ENCODE data around the gene STOX2. TPM values are rescaled to one million over a fixed set of nuclear protein-coding genes. Genes with fewer than 3 reads are reported as not detected.

The STOX2 gene
- polyA plus RNA-seq, 4 donors: 0.27 to 2.7 (median 2.0) TPM; not detected in 1

GRCh38 chr4:183968931-183969330 lies 63.8 kb downstream of the STOX2 start:
- no peak overlapping the region for H3K4me3 ChIP-seq (ENCODE audit: low read depth in 1 of 3, low read length in 3 of 3)
- DNase-seq (no peak), FAIRE-seq (no peak)
- H3K27me3 ChIP-seq (ENCODE audit: control insufficient read depth in 3 of 3, insufficient read depth in 3 of 3, low read length in 3 of 3): peaks cover 0 to 3% (median 0%) of the 10 kb centered on the region in 3 donors
- no peaks in the 10 kb centered on the region for H3K4me1 ChIP-seq (ENCODE audit: control insufficient read depth in 3 of 3, insufficient read depth in 2 of 3, low read depth in 1 of 3, low read length in 2 of 3)
- H3K36me3 ChIP-seq (ENCODE audit: control insufficient read depth in 3 of 3, insufficient read depth in 2 of 3, low read depth in 1 of 3, low read length in 3 of 3): no peaks in the 10 kb centered on the region
- H3K9me3 ChIP-seq (ENCODE audit: control insufficient read depth in 2 of 2, insufficient read depth in 1 of 2, low read depth in 1 of 2, low read length in 1 of 2): no peaks in the 10 kb centered on the region
- H3K27ac ChIP-seq (ENCODE audit: low read depth in 1 of 3, low read length in 2 of 3): no peak overlapping the region
- 72 to 83% (median 82%) methylated on average over 5 of the region's 5 CpGs for whole genome bisulfite sequencing, 3 donors

- no peak for FAIRE-seq
Observed at GRCh38 chr4:183969596-183969995, 64.5 kb downstream of the STOX2 start.

GRCh38 chr4:183971929-183972490 lies 66.9 kb downstream of the STOX2 start:
- WGBS, 3 donors: 61 to 80% (median 70%) methylated on average over 9 of the region's 9 CpGs
- DNase-seq (peak in 1 of 2 donors; percentile 18), FAIRE-seq (no peak)
- Histone ChIP-seq H3K4me3 (ENCODE audit: low read depth in 1 of 3, low read length in 3 of 3) (no peak overlapping the region), H3K27ac (ENCODE audit: low read depth in 1 of 3, low read length in 2 of 3) (no peak overlapping the region), H3K36me3 (ENCODE audit: control insufficient read depth in 3 of 3, insufficient read depth in 2 of 3, low read depth in 1 of 3, low read length in 3 of 3) (no peaks in the 10 kb centered on the region), H3K9me3 (ENCODE audit: control insufficient read depth in 2 of 2, insufficient read depth in 1 of 2, low read depth in 1 of 2, low read length in 1 of 2) (no peaks in the 10 kb centered on the region), H3K4me1 (ENCODE audit: control insufficient read depth in 3 of 3, insufficient read depth in 2 of 3, low read depth in 1 of 3, low read length in 2 of 3) (no peaks in the 10 kb centered on the region), H3K27me3 (ENCODE audit: control insufficient read depth in 3 of 3, insufficient read depth in 3 of 3, low read length in 3 of 3) (no peaks in the 10 kb centered on the region)

More at GRCh38 chr4:183969596-183969995, 64.5 kb downstream of the STOX2 start:
- no peaks in the 10 kb centered on the region for H3K36me3 ChIP-seq (ENCODE audit: control insufficient read depth in 3 of 3, insufficient read depth in 2 of 3, low read depth in 1 of 3, low read length in 3 of 3)
- H3K27me3 ChIP-seq (ENCODE audit: control insufficient read depth in 3 of 3, insufficient read depth in 3 of 3, low read length in 3 of 3): peaks cover 0 to 3% (median 0%) of the 10 kb centered on the region in 3 donors
- H3K4me3 ChIP-seq (ENCODE audit: low read depth in 1 of 3, low read length in 3 of 3): no peak overlapping the region
- H3K4me1 ChIP-seq (ENCODE audit: control insufficient read depth in 3 of 3, insufficient read depth in 2 of 3, low read depth in 1 of 3, low read length in 2 of 3): no peaks in the 10 kb centered on the region
- 68 to 87% (median 78%) methylated on average over 4 of the region's 4 CpGs for WGBS, 3 donors
- H3K27ac ChIP-seq (ENCODE audit: low read depth in 1 of 3, low read length in 2 of 3): no peak overlapping the region
- no peaks in the 10 kb centered on the region for H3K9me3 ChIP-seq (ENCODE audit: control insufficient read depth in 2 of 2, insufficient read depth in 1 of 2, low read depth in 1 of 2, low read length in 1 of 2)
- no peak for DNase-seq

- Histone ChIP-seq H3K27ac (ENCODE audit: low read depth in 1 of 3, low read length in 2 of 3) (no peak overlapping the region), H3K4me3 (ENCODE audit: low read depth in 1 of 3, low read length in 3 of 3) (no peak overlapping the region), H3K4me1 (ENCODE audit: control insufficient read depth in 3 of 3, insufficient read depth in 2 of 3, low read depth in 1 of 3, low read length in 2 of 3) (no peaks in the 10 kb centered on the region), H3K9me3 (ENCODE audit: control insufficient read depth in 2 of 2, insufficient read depth in 1 of 2, low read depth in 1 of 2, low read length in 1 of 2) (no peaks in the 10 kb centered on the region), H3K36me3 (ENCODE audit: control insufficient read depth in 3 of 3, insufficient read depth in 2 of 3, low read depth in 1 of 3, low read length in 3 of 3) (no peaks in the 10 kb centered on the region), H3K27me3 (ENCODE audit: control insufficient read depth in 3 of 3, insufficient read depth in 3 of 3, low read length in 3 of 3) (no peaks in the 10 kb centered on the region)
- FAIRE-seq (no peak), DNase-seq (no peak)
Observed at GRCh38 chr4:183977707-183978106, 72.6 kb downstream of the STOX2 start.

GRCh38 chr4:183984566-183984965 lies 79.5 kb downstream of the STOX2 start:
- Histone ChIP-seq H3K4me3 (ENCODE audit: low read depth in 1 of 3, low read length in 3 of 3) (no peak overlapping the region), H3K27me3 (ENCODE audit: control insufficient read depth in 3 of 3, insufficient read depth in 3 of 3, low read length in 3 of 3) (no peaks in the 10 kb centered on the region), H3K27ac (ENCODE audit: low read depth in 1 of 3, low read length in 2 of 3) (no peak overlapping the region), H3K36me3 (ENCODE audit: control insufficient read depth in 3 of 3, insufficient read depth in 2 of 3, low read depth in 1 of 3, low read length in 3 of 3) (no peaks in the 10 kb centered on the region), H3K4me1 (ENCODE audit: control insufficient read depth in 3 of 3, insufficient read depth in 2 of 3, low read depth in 1 of 3, low read length in 2 of 3) (no peaks in the 10 kb centered on the region), H3K9me3 (ENCODE audit: control insufficient read depth in 2 of 2, insufficient read depth in 1 of 2, low read depth in 1 of 2, low read length in 1 of 2) (no peaks in the 10 kb centered on the region)
- FAIRE-seq (no peak), DNase-seq (no peak)
- 90 to 94% (median 93%) methylated on average over 13 of the region's 13 CpGs for WGBS, 3 donors

- no peak overlapping the region for H3K4me3 ChIP-seq (ENCODE audit: low read depth in 1 of 3, low read length in 3 of 3)
- no peak overlapping the region for H3K27ac ChIP-seq (ENCODE audit: low read depth in 1 of 3, low read length in 2 of 3)
- H3K27me3 ChIP-seq (ENCODE audit: control insufficient read depth in 3 of 3, insufficient read depth in 3 of 3, low read length in 3 of 3): no peaks in the 10 kb centered on the region
- FAIRE-seq: no peak
- no peak for DNase-seq
- no peaks in the 10 kb centered on the region for H3K4me1 ChIP-seq (ENCODE audit: control insufficient read depth in 3 of 3, insufficient read depth in 2 of 3, low read depth in 1 of 3, low read length in 2 of 3)
- 85 to 89% (median 86%) methylated on average over 7 of the region's 7 CpGs for WGBS, 3 donors
- H3K9me3 ChIP-seq (ENCODE audit: control insufficient read depth in 2 of 2, insufficient read depth in 1 of 2, low read depth in 1 of 2, low read length in 1 of 2): no peaks in the 10 kb centered on the region
- H3K36me3 ChIP-seq (ENCODE audit: control insufficient read depth in 3 of 3, insufficient read depth in 2 of 3, low read depth in 1 of 3, low read length in 3 of 3): no peaks in the 10 kb centered on the region
Observed at GRCh38 chr4:183985786-183986185, 80.7 kb downstream of the STOX2 start.

GRCh38 chr4:183986291-183986970 lies 81.3 kb downstream of the STOX2 start:
- no peaks in the 10 kb centered on the region for H3K4me1 ChIP-seq (ENCODE audit: control insufficient read depth in 3 of 3, insufficient read depth in 2 of 3, low read depth in 1 of 3, low read length in 2 of 3)
- no peaks in the 10 kb centered on the region for H3K9me3 ChIP-seq (ENCODE audit: control insufficient read depth in 2 of 2, insufficient read depth in 1 of 2, low read depth in 1 of 2, low read length in 1 of 2)
- no peak overlapping the region for H3K27ac ChIP-seq (ENCODE audit: low read depth in 1 of 3, low read length in 2 of 3)
- H3K36me3 ChIP-seq (ENCODE audit: control insufficient read depth in 3 of 3, insufficient read depth in 2 of 3, low read depth in 1 of 3, low read length in 3 of 3): no peaks in the 10 kb centered on the region
- FAIRE-seq (no peak), DNase-seq (no peak)
- H3K27me3 ChIP-seq (ENCODE audit: control insufficient read depth in 3 of 3, insufficient read depth in 3 of 3, low read length in 3 of 3): no peaks in the 10 kb centered on the region
- 90 to 93% (median 92%) methylated on average over 18 of the region's 18 CpGs for WGBS, 3 donors
- H3K4me3 ChIP-seq (ENCODE audit: low read depth in 1 of 3, low read length in 3 of 3): no peak overlapping the region

- H3K36me3 ChIP-seq (ENCODE audit: control insufficient read depth in 3 of 3, insufficient read depth in 2 of 3, low read depth in 1 of 3, low read length in 3 of 3): no peaks in the 10 kb centered on the region
- no peaks in the 10 kb centered on the region for H3K9me3 ChIP-seq (ENCODE audit: control insufficient read depth in 2 of 2, insufficient read depth in 1 of 2, low read depth in 1 of 2, low read length in 1 of 2)
- DNase-seq (peak; percentile 46 to 60), FAIRE-seq (no peak)
- no peaks in the 10 kb centered on the region for H3K4me1 ChIP-seq (ENCODE audit: control insufficient read depth in 3 of 3, insufficient read depth in 2 of 3, low read depth in 1 of 3, low read length in 2 of 3)
- peak overlapping the region in 1 of 3 donors; percentile 22 for H3K4me3 ChIP-seq (ENCODE audit: low read depth in 1 of 3, low read length in 3 of 3)
- peak overlapping the region in 2 of 3 donors; percentile 32 to 42 for H3K27ac ChIP-seq (ENCODE audit: low read depth in 1 of 3, low read length in 2 of 3)
- no peaks in the 10 kb centered on the region for H3K27me3 ChIP-seq (ENCODE audit: control insufficient read depth in 3 of 3, insufficient read depth in 3 of 3, low read length in 3 of 3)
- 44 to 60% (median 50%) methylated on average over 43 of the region's 43 CpGs for WGBS, 3 donors
Observed at GRCh38 chr4:183986971-183987946, 82.2 kb downstream of the STOX2 start.

Measured in small intestine (tissue), 7 donors.